GM12878 (cell line): Measurements from ENCODE around the gene HSPA1A. TPM values are rescaled to one million over a fixed set of nuclear protein-coding genes. Genes with fewer than 3 reads are reported as not detected.

ENCODE experiments used
- ATAC-seq: fragments of 200-7000 bp; cut with Tn5 transposase; 3 replicates; pipeline ENCODE4 v1.9.1; 2020; ENCODE audit warnings: mild to moderate bottlenecking, moderate library complexity
- BruUV-seq: library from RNA; stranded (reverse); fragments of 400-500 nt; replicated peaks from 2 replicates; lab custom pipeline; 2021; lab: Mats Ljungman, UMichigan
- CTCF ChIA-PET: fragments of 300-600 bp; sonication (Branson Sonifier 250); formaldehyde crosslinking; extraction: SDS; loops from one replicate; lab custom pipeline; 2021; ENCODE audit warnings: inconsistent platforms; lab: Yijun Ruan, JAX
- POLR2A ChIA-PET: fragments of 350-600 bp; formaldehyde crosslinking; extraction: SDS; loops from one replicate; lab custom pipeline; 2021; ENCODE audit warnings: inconsistent platforms; lab: Charles Lee
- RAD21 ChIA-PET: fragments of 300-600 bp; sonication (Branson Sonifier 250); formaldehyde crosslinking; loops from one replicate; lab custom pipeline; 2023; ENCODE audit warnings: antibody characterized with exemption; ENCODE audit not compliant: unreplicated experiment; lab: Charles Lee
- SMC1A ChIA-PET: fragments of 300-600 bp; sonication (Branson Sonifier 250); formaldehyde crosslinking; loops from one replicate; lab custom pipeline; 2023; ENCODE audit not compliant: unreplicated experiment, uncharacterized antibody; lab: Charles Lee
- DNase-seq: peaks from one replicate; pipeline ENCODE4 v3.0.0-alpha.2; 2011; ENCODE audit warnings: low read depth, low spot score
- FAIRE-seq: peaks from 3 replicates; lab custom pipeline; 2011; peaks lifted over from hg19 to GRCh38; lab: Jason Lieb, UNC
- H2AFZ ChIP-seq: 2 replicates; pipeline ENCODE4 v1.6.0; 2011; ENCODE audit warnings: low read depth, low read length, control low read depth; ENCODE audit not compliant: control insufficient read depth
- H3K27ac ChIP-seq: 2 replicates; pipeline ENCODE4 v1.5.1; 2011; ENCODE audit warnings: control low read depth; ENCODE audit not compliant: control insufficient read depth, insufficient read depth
- H3K27me3 ChIP-seq, 2 experiments: replicated peaks in 1 of 2; 2 replicates each; pipeline versions ENCODE4 v1.6.0 to v1.6.1; 2011; ENCODE audit warnings: low read length in 1 of 2; ENCODE audit not compliant: control insufficient read depth in 2 of 2, insufficient read depth in 2 of 2
- H3K36me3 ChIP-seq, 2 experiments: 2 replicates each; pipeline ENCODE4 v1.5.1; 2011; ENCODE audit warnings: low read length in 1 of 2; ENCODE audit not compliant: control insufficient read depth in 2 of 2, insufficient read depth in 2 of 2
- H3K4me1 ChIP-seq: 2 replicates; pipeline ENCODE4 v1.6.1; 2011; ENCODE audit warnings: mild to moderate bottlenecking, low read length, moderate library complexity, mixed read lengths; ENCODE audit not compliant: control insufficient read depth, insufficient read depth
- H3K4me2 ChIP-seq: 2 replicates; pipeline ENCODE4 v1.6.0; 2011; ENCODE audit warnings: control low read depth; ENCODE audit not compliant: control insufficient read depth, insufficient read depth
- H3K4me3 ChIP-seq: fragments of 200-600 bp; sonication (generic); 2 replicates; pipeline ENCODE4 v1.5.1; 2016
- H3K79me2 ChIP-seq: 2 replicates; pipeline ENCODE4 v1.6.0; 2011; ENCODE audit warnings: low read length; ENCODE audit not compliant: control insufficient read depth, insufficient read depth
- H3K9ac ChIP-seq: 2 replicates; pipeline ENCODE4 v1.8.0; 2011; ENCODE audit warnings: low read length, control low read depth, mixed read lengths; ENCODE audit not compliant: control insufficient read depth, insufficient read depth
- H3K9me3 ChIP-seq: replicated peaks from 3 replicates; pipeline ENCODE4 v1.5.1; 2011; ENCODE audit warnings: mild to moderate bottlenecking, low read length; ENCODE audit not compliant: control insufficient read depth, insufficient read depth
- H4K20me1 ChIP-seq: 2 replicates; pipeline ENCODE4 v1.6.0; 2011; ENCODE audit not compliant: control insufficient read depth, insufficient read depth
- BACH1 ChIP-seq: fragments of 450-650 bp; IDR thresholded peaks from 2 replicates; pipeline ENCODE4 v1.6.1; 2017; ENCODE audit warnings: mild to moderate bottlenecking, borderline replicate concordance
- CEBPB ChIP-seq, 2 experiments: fragments of 150-350 bp in 1 of 2; IDR thresholded peaks; 2 replicates each; pipeline ENCODE4 v1.6.1; 2012 to 2014; ENCODE audit warnings: low read depth in 2 of 2, low read length in 2 of 2, borderline replicate concordance in 1 of 2, inconsistent platforms in 1 of 2
- RAD51 ChIP-seq: fragments of 450-650 bp; IDR thresholded peaks from 2 replicates; pipeline ENCODE4 v1.6.1; 2016; ENCODE audit warnings: moderate library complexity, mild to moderate bottlenecking, inconsistent platforms
- SP1 ChIP-seq: IDR thresholded peaks from one replicate; pipeline ENCODE4 v1.6.1; 2011; ENCODE audit warnings: low read depth, low read length
- STAT1 ChIP-seq: fragments of 450-650 bp; conservative IDR thresholded peaks from 2 replicates; pipeline ENCODE4 v1.6.1; 2014; ENCODE audit warnings: antibody characterized with exemption, mild to moderate bottlenecking
- WGBS: methylation state at CpG from one replicate; pipeline ENCODE4 v1.1.6; 2016; ENCODE audit warnings: low lambda C conversion rate; ENCODE audit not compliant: insufficient replicate concordance, insufficient coverage; ENCODE audit errors: missing lambda C conversion rate; 5-methylcytosine and 5-hydroxymethylcytosine counted together
- in situ Hi-C: fragments of 300-500 bp; cut with MboI; formaldehyde crosslinking; loops from 9 replicates; pipeline ENCODE4 v1.14.3; 2018; ENCODE audit warnings: mixed read lengths
- intact Hi-C: fragments of 100-400 bp; cut with micrococcal nuclease; formaldehyde crosslinking; loops from one replicate; pipeline ENCODE4 v1.14.2; 2022; ENCODE audit not compliant: unreplicated experiment
- polyA plus RNA-seq, 11 experiments: library from polyadenylated mRNA; depleted of rRNA in 4 of 11; unstranded in 6 of 11; stranded (reverse) in 5 of 11; fragments of >200 nt; fragmentation: Nextera tagmentation in 4 of 11; fragmentation: Illumina TruSeq in 1 of 11; extraction: Ambion mirVana in 4 of 11; extraction: Trizol in 1 of 11; gene quantifications; 1 replicate in 1 of 11; 2 replicates in 10 of 11; pipeline versions ENCODE4 v1.2.1 to v1.2.3, GENCODE V29; 2011 to 2016; ENCODE audit warnings: inconsistent platforms in 2 of 11, missing spikeins in 2 of 11, low read depth in 1 of 11
- total RNA-seq, 4 experiments: library from RNA; depleted of rRNA in 3 of 4; stranded (reverse); fragments of >200 nt in 3 of 4; fragmentation: Illumina TruSeq in 1 of 4; extraction: Trizol in 1 of 4; gene quantifications; 2 replicates each; pipeline versions ENCODE4 v1.2.1 to v1.2.3, GENCODE V29; 2013 to 2021
- TF ChIP-seq, protein P1 (sequence below): fragments of 450-650 bp; formaldehyde crosslinking; IDR thresholded peaks from 2 replicates; pipeline ENCODE4 v1.4.0; 2022; ENCODE audit warnings: mild to moderate bottlenecking, moderate library complexity

The HSPA1A gene
- total and polyA plus RNA-seq, 10 of the 15 experiments (the other 5 are each of a cell fraction or from before 2014, with no cell fraction given), result 0.29 to 51.8 (median 17.5) TPM

DNA sequence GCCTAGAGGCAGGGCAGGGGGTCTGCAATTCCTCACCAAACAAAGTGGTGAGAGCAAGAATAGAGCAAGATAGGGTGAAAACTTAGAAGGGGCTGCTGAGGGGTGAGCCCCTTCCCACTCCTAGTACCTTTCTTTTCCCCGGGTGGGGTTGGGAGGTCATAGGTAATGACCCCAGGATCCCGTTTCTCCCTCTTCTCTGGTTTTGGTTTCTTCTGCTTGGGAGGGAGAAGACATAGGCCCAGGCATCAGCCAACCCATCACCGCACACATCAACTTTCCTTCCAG is 23.3 kb upstream of the HSPA1A start:
- H3K9me3 ChIP-seq, result no peaks in the 10 kb centered on the region
- H2AFZ ChIP-seq, result no peak overlapping the region
- no peaks in the 10 kb centered on the region for H4K20me1 ChIP-seq
- intact Hi-C loops (no loop called here), in situ Hi-C loops (no loop called here)
- no peak for DNase-seq
- peaks cover 12% of the 10 kb centered on the region for H3K4me1 ChIP-seq
- SMC1A ChIA-PET, result interaction anchor here (0.7 to 2.2 kb wide), 2 partner anchors 31 to 54 kb away, joined by 3 to 11 read pairs; no protein-coding TSS in a partner anchor
- no TSS peak for BruUV-seq
- no peak overlapping the region for H3K4me2 ChIP-seq
- no peak overlapping the region for H3K4me3 ChIP-seq
- peaks cover 4 to 9% of the 10 kb centered on the region in 2 experiments; a peak in 3 of 4 replicates for H3K36me3 ChIP-seq
- no peak overlapping the region for H3K27ac ChIP-seq
- RAD21 ChIA-PET, result interaction anchor here (3.9 kb wide), 1 partner anchor 52 kb away, joined by 22 read pairs; the partner anchor contains the start of gene MSH5
- no peak overlapping the region for H3K9ac ChIP-seq
- peaks cover 21% of the 10 kb centered on the region for H3K79me2 ChIP-seq
- WGBS, result 63% methylated on average over 3 of the region's 3 CpGs
- POLR2A ChIA-PET, result interaction anchor here (1.4 kb wide), 1 partner anchor 56 kb away, joined by 3 read pairs; the partner anchor contains the start of gene CLIC1
- no peaks in the 10 kb centered on the region for H3K27me3 ChIP-seq
- no peak for ATAC-seq
- no peak for FAIRE-seq
- CTCF ChIA-PET, result interaction anchor here (1.0 to 4.3 kb wide), 9 partner anchors 9 to 62 kb away, joined by 3 to 41 read pairs (median 7); partner anchors contain the start of genes CLIC1, HSPA1B and MSH5
- TF ChIP-seq, protein P1, sequence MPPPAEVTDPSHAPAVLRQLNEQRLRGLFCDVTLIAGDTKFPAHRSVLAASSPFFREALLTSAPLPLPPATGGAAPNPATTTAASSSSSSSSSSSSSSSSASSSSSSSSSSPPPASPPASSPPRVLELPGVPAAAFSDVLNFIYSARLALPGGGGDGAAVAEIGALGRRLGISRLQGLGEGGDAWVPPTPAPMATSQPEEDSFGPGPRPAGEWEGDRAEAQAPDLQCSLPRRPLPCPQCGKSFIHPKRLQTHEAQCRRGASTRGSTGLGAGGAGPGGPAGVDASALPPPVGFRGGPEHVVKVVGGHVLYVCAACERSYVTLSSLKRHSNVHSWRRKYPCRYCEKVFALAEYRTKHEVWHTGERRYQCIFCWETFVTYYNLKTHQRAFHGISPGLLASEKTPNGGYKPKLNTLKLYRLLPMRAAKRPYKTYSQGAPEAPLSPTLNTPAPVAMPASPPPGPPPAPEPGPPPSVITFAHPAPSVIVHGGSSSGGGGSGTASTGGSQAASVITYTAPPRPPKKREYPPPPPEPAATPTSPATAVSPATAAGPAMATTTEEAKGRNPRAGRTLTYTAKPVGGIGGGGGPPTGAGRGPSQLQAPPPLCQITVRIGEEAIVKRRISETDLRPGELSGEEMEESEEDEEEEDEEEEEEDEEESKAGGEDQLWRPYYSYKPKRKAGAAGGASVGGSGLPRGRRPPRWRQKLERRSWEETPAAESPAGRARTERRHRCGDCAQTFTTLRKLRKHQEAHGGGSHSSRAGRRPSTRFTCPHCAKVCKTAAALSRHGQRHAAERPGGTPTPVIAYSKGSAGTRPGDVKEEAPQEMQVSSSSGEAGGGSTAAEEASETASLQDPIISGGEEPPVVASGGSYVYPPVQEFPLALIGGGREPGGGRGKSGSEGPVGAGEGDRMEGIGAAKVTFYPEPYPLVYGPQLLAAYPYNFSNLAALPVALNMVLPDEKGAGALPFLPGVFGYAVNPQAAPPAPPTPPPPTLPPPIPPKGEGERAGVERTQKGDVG (CRISPR knock-in tag), result no peak
- no peak for TF ChIP-seq SP1
- TF ChIP-seq CEBPB (IDR thresholded peaks at IDR 0.05; ENCODE audit: borderline replicate concordance in 1 of 2, low read depth in 2 of 2, low read length in 2 of 2), result no peak
- TF ChIP-seq STAT1, result no peak
- no peak for TF ChIP-seq BACH1
- TF ChIP-seq RAD51, result no peak
